Measurements from ENCODE around the gene NAPEPLD.
"Not testable (repeated sequence)": the region's sequence is repeated elsewhere in the genome, so short reads cannot be mapped to it uniquely, and the experiment has no call there.

The NAPEPLD gene

GRCh38 chr7:103059471-103059870 is 89.4 kb downstream of the NAPEPLD start:
- peak; percentile 28 to 55 (median 52) for DNase-seq

- no peak for DNase-seq
Observed at GRCh38 chr7:103058122-103058521, 90.8 kb downstream of the NAPEPLD start.

- DNase-seq = not testable (repeated sequence)
Observed at GRCh38 chr7:103056006-103056405, 92.9 kb downstream of the NAPEPLD start.

DNA sequence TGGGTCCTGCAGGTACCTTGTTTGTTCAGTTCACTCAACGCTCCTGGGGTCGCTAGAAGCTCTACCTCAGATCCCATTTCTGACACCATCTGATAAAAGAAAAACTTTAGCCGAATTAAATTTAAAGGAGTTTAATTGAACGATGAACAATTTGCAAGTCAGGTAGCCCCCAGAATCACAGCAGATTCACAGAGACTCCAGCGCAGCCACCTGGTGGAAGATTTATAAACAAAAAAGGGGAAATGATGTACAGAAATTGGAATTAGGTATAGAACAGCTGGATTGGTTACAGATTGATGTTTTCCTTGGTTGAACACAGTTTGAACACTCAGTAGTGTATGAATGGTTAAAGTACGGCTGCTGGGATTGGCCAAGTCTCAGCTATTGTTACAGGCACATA is 97.4 kb downstream of the NAPEPLD start:
- DNase-seq = no peak
